Activated CD4-positive, alpha-beta T cell treated with anti-CD3 and anti-CD28 coated beads, Interleukin-2, amount 50 U/mL, for 16 hours (primary cell): Measurements from ENCODE around the gene MIB2.
A peak's percentile ranks its signal among the peaks of the same experiment; 100 is the strongest.
"Not testable (repeated sequence)": the region's sequence is repeated elsewhere in the genome, so short reads cannot be mapped to it uniquely, and the experiment has no call there.

Experiments
- DNase-seq: peaks from one replicate; pipeline ENCODE4 v3.0.0-alpha.2; 2020

Gene MIB2

DNA sequence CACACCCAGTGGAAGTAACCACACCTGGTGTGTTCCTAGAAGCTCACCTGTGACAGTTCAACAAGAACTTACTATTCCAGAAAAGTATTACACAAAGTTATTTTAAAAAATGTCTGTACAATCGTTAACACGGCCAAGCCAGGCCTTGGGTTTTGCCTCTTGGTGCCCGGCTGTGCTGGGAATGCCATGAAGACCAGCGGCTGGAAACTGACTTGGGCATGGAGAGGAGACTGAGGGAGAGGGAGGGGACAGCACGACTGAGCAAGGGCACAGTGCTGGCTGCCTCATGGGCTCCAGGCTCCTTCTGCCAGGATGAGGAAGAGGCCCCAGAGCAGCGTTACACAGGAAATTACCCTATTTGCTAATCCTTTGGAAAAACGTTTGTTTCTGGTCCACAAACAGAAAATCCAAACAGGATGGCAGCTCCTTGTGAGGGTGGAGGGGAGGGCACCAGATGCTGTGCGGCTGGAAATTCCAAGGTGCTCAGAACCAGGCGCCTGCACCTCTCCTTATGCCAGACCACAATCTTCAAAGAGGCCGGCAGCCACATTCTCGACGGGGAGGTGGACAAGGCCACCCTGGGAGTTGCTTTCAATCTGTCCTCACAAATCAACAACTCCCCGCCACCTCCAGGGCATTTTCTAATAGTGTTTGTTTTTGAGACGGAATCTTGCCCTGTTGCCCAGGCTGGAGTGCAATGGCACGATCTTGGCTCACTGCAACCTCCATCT lies 47.7 kb downstream of the MIB2 start:
- DNase-seq, result not testable (repeated sequence)

DNA sequence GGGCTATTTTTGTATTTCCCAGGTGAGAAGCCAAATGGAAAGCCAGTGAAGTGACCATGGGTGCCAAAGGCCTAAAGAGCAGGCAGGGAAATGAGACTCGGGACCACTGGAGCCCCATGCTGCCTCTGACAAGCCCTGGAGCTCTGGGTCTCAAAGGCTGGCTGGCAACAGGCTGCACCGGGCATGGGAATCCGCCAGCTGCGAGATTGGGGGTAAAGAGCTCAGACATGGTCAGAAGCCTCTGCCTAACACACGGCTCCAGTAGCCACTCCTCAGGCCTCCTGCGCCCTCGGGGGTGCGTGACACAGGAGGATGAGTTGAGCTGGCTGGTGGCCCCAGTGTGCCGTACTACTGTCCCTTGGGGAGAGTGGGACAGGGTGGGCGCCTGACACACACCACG lies 49.0 kb downstream of the MIB2 start:
- not testable (repeated sequence) for DNase-seq

DNA sequence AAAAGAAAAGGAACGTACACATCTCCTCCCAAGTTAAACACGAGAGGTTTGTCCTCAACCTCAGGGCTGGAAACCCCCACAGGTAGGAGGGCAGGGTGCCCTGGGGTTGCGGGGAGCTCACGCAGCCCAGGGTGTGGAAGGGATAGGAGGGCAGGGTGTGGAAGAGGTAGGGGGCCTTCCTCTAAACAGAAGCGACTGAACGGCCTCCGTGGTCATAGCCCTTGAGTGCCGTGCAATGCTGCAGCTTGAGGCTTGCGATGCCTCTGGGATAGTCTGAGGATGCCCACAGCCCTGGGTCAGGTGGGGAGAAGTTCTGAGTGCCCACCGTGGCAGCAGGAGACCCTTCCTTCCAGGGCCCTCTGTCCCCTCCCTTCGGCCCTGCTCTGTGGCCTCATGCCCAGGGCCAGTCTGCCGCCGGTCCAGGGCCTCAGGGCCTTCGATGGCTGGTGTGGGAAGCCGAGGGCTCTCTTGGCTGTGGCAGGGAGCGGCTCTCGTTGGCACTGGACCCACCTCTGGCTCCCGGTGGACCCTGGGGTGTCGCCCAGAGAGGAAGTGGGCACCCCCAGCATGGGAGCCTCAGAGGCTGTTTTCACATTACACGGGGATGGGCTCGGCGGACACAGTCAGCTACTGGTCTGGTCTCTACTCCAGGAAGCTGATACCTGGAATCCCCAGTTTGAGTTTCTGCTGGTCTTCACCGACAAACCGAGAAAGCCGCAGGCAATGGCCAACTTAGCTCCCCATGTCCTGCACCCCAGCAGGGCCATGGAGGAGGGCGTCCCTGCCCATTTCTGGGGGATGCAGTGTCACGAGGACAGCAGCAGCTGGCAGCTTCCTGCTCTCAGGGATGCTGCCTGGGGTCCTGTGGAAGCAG lies 49.9 kb downstream of the MIB2 start:
- DNase-seq, result no peak

DNA sequence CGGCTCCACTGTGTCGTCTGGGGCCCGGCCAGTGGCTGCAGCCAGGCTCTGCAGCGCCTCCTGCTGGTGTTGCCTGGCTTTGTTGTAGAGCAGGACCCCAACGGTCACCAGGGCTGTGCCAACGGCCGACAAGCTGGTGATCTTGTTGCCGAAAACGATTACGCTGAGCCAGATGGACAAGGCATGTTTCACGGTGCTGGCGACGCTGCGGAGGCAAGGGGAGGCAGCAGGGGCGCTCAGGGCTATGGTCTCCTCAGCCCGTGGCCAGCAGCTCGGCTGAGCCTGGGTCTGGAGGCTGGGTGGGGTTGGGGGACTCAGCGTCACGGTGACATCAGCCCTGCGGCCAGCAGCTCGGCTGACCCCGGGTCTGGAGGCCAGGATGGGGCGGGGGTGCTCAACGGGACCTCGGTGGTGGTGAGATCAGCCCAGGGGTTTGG lies 50.5 kb downstream of the MIB2 start:
- DNase-seq, result peak; percentile 18

DNA sequence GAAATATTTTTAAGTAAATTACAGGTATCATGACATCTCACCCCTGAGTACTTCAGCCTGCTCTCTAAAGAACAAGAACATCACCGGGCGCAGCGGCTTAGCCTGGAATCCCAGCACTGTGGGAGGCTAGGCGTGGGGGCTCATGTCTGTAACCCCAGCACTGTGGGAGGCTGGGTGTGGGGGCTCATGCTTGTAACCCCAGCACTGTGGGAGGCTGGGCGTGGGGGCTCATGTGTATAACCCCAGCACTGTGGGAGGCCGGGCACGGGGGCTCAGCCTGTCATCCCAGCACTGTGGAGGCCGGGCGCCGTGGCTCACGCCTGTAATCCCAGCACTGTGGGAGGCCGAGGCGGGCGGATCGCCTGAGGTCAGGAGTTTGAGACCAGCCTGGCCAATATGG lies 51.2 kb downstream of the MIB2 start:
- DNase-seq, result no peak

DNA sequence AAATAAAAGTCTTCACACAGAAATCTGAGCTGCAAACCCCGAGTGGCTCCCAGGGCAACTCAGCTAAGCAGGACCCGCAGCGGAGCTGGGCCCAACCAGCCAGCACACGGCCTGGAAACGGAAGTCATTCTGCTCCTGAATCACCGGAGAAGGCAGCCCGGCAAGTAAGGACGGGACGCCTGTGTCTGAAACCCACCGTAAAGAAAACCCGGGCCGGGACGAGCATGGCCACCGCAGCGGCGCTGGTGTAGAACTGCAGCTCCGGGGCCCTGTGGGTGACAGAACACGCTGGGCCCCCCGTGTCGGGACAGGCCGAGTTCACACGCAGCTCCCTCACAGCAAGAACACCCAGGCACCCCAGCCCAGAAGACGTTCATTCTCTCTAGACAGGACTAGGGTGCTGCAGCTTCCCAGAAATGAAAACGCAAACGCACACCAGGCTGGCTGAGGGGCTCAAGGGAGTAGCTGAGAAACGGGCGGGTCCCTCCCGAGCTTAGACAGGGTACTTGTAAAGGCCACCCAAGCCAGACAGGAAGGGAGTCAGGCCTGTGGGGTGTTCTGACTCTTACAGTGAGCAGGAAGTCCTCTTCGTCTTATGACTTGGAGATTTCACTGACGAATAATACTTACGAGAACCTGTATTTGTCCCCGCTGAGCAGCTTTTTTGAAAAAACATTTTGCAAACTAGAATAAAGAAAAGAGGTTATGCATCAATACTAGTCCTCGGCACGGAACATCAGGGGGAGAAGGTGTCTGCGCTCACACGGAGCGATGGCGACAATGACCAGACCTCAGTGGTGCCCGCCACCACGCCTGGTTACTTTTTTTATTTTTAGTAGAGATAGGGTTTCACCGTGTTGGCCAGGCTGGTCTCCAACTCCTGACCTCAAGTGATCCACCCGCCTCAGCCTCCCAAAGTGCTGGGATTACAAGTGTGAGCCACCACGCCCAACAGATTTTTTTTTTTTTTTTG lies 54.5 kb downstream of the MIB2 start:
- no peak for DNase-seq

DNA sequence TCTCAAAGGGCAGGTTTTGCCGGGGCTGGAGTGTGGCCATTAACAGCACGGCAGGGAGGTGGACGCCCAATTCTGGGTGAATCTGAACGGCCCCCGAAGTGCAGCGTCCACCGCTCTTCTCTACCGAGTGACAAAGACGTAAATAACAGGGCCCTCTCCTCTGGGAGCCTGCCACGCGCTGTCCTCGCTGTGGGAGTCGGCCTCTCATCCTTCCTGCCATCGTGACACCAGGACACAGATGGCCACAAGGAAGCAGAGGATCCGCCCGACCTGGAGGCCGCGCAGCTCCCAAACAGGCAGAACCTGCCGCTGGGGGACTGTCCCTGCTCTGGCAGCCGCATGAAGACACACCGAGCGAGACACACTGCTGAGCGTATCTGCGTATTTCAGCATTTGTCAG lies 55.6 kb downstream of the MIB2 start:
- no peak for DNase-seq

DNA sequence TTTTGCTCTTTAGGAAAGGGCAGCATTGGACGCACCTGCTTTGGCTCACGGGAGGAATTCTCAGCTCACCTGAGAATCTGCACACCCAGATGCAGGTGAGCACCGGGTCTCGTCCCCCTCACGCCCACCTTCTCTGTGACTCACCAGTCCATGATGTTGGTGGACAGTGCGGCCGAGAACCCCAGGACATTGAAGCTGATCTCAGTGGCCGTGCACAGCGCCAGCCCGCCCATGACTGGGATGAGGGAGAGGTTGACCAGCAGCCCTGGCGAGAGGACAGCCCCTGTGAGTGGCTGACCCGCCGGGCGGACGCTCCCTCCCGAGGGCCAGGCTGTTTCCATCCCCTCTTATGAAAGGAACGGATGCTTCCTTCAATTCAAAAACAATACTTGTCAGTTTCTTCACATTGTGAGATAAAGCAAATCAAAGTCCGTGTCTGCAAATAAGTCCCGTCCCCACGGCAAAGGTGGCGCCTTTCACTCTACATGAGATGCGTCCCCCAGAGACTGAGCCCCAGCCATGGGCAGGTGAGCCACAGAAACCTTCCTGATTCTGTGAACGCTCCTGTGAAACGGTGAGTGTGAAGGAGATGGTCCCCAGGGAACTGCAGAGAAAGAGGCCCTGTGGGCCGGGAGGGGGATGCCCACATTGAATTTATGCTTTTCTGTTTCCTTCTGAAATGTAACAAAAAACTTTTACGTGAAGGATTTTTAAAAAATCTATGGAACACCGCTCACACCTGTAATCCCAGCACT lies 56.2 kb downstream of the MIB2 start:
- no peak for DNase-seq

DNA sequence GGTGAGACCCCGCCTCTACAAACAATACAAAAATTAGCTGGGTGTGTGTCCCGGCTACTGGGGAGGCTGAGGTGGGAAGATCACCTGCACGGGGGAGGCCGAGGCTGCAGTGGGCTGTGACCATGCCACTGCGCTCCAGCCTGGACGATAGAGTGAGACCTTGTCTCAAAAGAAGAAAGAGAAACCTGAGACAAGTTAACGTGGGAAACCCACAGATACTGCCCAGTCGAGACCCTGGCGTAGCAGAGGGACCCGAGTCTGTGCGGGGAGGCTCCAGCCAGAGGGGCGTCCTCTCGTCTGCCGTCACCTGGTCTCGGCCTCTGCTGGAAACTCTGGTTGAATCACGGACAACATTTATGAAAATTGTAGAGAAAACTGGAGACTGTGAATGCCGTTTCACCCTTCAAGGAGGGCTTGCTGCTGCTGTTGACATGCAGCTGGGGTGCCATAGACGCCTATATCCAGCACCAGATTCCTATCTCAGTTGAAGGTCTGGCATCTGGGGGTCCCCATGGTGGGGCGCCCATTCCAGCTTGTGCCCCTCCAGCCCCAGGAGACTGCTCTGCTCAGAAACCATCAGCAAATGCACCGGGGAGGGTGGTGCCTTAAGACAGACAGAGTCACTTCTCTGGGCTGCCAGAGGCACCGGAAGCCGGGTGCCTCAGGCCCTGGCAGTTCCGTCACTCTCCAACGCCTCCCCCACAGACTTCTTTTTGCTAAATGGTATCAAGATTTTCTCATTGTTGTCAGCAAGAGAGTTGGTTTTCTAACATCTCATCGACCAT lies 57.1 kb downstream of the MIB2 start:
- DNase-seq, result no peak

DNA sequence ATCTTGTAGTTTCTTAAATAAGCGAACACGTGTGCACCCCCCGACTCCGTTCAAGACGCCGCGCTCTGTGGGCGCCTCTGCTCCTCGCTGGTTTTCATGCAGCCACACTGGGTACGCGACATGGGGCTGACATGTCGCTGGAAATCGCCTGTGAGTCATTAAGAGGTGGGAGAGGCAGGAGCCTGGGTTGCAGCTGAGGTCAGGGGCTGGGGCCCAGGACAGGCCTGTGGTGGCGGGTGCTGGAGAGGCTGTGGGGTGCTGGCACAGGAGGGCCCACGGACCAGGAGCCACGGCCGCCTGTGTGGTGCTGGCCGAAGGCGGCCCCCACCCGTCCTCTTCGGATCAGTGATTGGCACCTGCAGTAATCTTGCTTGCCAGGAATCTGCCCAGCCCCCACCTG lies 59.5 kb downstream of the MIB2 start:
- DNase-seq, result not testable (repeated sequence)

DNA sequence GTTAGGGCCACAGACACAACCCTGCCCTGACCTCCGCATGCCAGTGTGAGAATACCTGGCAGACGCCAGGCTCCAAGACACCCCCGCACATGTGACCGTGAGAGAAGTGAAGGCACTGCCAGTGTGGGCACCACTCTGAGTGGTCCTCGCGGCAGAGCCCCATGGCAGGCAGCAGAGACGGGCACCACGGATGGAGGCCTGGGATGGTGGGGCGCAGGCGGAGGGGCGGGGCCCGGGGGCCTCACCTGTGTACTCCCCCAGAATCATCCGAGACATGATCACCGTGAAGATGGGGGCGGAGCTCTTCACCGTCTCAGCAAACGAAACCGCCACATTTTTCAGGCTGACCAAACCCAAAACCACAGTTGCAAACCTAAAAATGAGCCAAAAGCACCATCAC lies 59.9 kb downstream of the MIB2 start:
- DNase-seq, result not testable (repeated sequence)

DNA sequence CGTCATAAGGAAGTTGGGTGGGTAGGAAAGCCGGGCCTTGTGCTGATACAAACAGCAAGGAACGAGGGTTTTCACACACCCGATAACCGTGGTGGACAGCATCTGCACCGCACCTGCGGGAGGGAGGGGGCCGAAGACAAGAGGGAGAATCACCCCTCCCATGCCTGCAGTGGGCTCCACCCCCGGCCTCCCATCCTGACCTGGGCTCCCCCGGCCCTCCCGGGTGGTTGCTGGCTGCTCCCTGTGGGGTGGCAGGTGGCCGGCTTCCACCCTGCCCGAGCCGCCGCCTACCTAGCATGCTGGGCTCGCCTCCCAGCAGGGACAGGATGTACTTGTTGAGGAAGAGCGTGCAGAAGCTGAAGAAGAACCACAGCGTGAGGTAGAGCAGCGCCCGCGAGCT lies 60.8 kb downstream of the MIB2 start:
- not testable (repeated sequence) for DNase-seq

DNA sequence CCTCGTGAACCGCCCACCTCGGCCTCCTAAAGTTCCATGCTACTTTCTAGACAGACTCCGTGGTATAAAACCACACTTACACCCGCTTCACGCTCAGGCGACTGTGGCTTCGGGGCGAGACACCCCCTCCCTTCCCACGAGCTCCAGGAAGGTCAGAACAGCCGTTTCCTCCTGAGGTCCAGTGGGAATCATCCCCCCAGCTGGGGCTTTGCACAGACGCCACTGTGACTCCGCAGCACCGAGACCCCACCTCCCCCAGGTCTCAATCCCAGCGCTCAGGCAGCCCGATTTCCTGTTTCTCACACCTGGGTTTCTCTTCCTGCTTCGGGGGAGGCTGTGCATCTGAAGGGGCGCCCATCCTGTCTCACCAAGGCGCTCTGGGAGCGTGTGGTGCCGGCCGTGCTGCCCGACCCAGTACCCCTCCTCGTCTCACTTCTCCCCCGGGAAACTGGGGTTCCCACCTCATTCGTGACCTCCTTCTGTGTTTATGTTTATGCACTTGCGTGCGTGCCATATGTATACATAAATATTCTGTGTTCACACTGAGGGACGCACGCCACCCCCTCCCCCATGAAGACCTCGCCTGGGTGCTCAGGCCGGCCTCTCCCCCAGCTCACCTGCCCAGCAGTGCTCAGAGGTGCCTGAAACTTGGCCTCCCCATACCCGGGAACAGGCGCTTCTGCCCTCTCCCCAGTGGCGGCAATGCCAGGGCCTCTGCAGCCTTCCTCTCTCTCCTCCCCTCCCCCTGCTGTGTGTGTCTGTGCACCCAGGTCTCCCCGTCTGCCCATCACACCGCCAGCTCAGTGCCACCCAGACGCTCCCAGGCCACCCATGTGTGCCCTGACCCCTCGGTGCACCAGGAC lies 62.6 kb downstream of the MIB2 start:
- peak; percentile 32 for DNase-seq

DNA sequence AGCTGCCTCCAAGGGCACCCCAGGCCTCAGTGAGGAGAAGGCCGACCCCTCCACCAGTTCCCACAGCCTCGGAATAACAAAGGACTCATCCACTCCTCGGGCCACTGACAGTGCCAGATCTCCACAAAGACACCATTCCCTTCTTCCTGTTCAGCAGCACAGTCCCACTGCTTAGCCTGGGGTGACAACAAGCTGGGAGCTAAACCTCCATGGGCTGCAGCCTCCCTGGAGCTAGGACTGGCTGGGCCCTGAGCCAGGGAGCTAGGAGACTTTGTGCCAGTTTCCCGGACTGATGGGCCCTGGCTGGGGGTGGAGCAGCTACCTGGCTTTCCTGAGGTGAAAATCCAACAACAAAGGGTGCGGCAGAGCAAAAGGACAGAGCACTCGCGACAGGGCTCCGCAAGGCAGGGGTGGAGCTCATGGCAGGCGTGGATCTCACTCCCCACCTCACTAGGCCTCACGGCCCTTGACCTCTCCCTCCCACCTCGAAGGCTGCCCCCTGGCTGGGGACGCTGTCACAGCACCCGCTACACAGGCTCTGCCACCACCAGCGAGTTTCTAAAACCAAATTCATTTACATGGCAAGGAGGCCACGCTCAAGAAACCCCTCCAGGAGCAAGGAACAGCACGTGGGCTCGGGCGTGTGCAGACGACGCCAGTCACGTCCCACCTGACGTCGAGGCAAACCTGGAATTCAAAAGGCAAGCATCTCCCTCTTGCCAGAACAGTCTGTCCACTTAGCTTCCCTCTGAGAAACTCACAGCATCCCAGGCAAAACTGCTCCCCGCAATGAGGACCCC lies 63.5 kb downstream of the MIB2 start:
- DNase-seq, result peak; percentile 69
